GM12874 (cell line): ENCODE measurements around the gene METAP1D.

ENCODE experiments used
- CTCF ChIP-seq: IDR thresholded peaks from 2 replicates; pipeline ENCODE4 v1.5.1; 2011; ENCODE audit warnings: low read depth, mild to moderate bottlenecking, control low read depth, low read length, moderate library complexity; ENCODE audit not compliant: insufficient read depth

METAP1D gene

GRCh38 chr2:172079838-172080640 is 80.3 kb downstream of the METAP1D start:
- no peak for TF ChIP-seq CTCF

GRCh38 chr2:172080641-172081220 is 81.0 kb downstream of the METAP1D start:
- TF ChIP-seq CTCF: no peak

GRCh38 chr2:172081221-172082022 is 81.7 kb downstream of the METAP1D start:
- no peak for TF ChIP-seq CTCF

- TF ChIP-seq CTCF: no peak
These were observed 82.6 kb downstream of the METAP1D start for GRCh38 chr2:172082105-172082943.

- TF ChIP-seq CTCF: no peak
These were observed 83.3 kb downstream of the METAP1D start for GRCh38 chr2:172082944-172083627.

GRCh38 chr2:172083628-172084394 is 84.1 kb downstream of the METAP1D start:
- TF ChIP-seq CTCF: no peak
